GM19328 (cell line): ENCODE data around the gene ELMO2.
A peak's percentile ranks its signal among the peaks of the same experiment; 100 is the strongest.

Experiments
- ATAC-seq: cut with Tn5 transposase; IDR thresholded peaks from one replicate; pipeline ENCODE4 v1.9.1; 2021; ENCODE audit warnings: mild to moderate bottlenecking, moderate library complexity; ENCODE audit not compliant: unreplicated experiment

Gene ELMO2

GRCh38 chr20:46353500-46354206 is 52.8 kb downstream of the ELMO2 start:
- no peak for ATAC-seq

- no peak for ATAC-seq
These were observed 54.0 kb downstream of the ELMO2 start for GRCh38 chr20:46352370-46352938.

- ATAC-seq = no peak
These were observed 54.9 kb downstream of the ELMO2 start for GRCh38 chr20:46351357-46352058.

GRCh38 chr20:46350986-46351267 is 55.5 kb downstream of the ELMO2 start:
- no peak for ATAC-seq

GRCh38 chr20:46350201-46350985 is 56.0 kb downstream of the ELMO2 start:
- peak; percentile 51 for ATAC-seq

GRCh38 chr20:46349742-46350056 is 56.7 kb downstream of the ELMO2 start:
- no peak for ATAC-seq

GRCh38 chr20:46349035-46349741 is 57.2 kb downstream of the ELMO2 start:
- no peak for ATAC-seq

- ATAC-seq = no peak
These were observed 58.3 kb downstream of the ELMO2 start for GRCh38 chr20:46347841-46348803.

- ATAC-seq = no peak
These were observed 59.6 kb downstream of the ELMO2 start for GRCh38 chr20:46346770-46347169.

- no peak for ATAC-seq
These were observed 61.8 kb downstream of the ELMO2 start for GRCh38 chr20:46344488-46345162.

- ATAC-seq = no peak
These were observed 62.4 kb downstream of the ELMO2 start for GRCh38 chr20:46343975-46344357.

- ATAC-seq = no peak
These were observed 63.0 kb downstream of the ELMO2 start for GRCh38 chr20:46343348-46343974.

GRCh38 chr20:46342451-46343347 is 63.7 kb downstream of the ELMO2 start:
- no peak for ATAC-seq

- ATAC-seq = no peak
These were observed 64.4 kb downstream of the ELMO2 start for GRCh38 chr20:46342010-46342378.

- ATAC-seq = no peak
These were observed 65.1 kb downstream of the ELMO2 start for GRCh38 chr20:46341074-46342009.

GRCh38 chr20:46339037-46339436 is 67.4 kb downstream of the ELMO2 start:
- ATAC-seq = no peak

GRCh38 chr20:46336735-46337134 is 69.7 kb downstream of the ELMO2 start:
- ATAC-seq = no peak
